GM21360 (cell line): ENCODE results near the gene SUPT5H.

ENCODE experiments used
- ATAC-seq: cut with Tn5 transposase; IDR thresholded peaks from one replicate; pipeline ENCODE4 v1.9.1; 2021; ENCODE audit warnings: mild to moderate bottlenecking, moderate library complexity; ENCODE audit not compliant: unreplicated experiment

SUPT5H gene

GRCh38 chr19:39518458-39518857 is 73.1 kb downstream of the SUPT5H start:
- no peak for ATAC-seq

- no peak for ATAC-seq
Observed at GRCh38 chr19:39518975-39519374, 73.6 kb downstream of the SUPT5H start.

- ATAC-seq, result no peak
Observed at GRCh38 chr19:39520541-39521484, 75.4 kb downstream of the SUPT5H start.

GRCh38 chr19:39524495-39524894 is 79.1 kb downstream of the SUPT5H start:
- ATAC-seq, result no peak

GRCh38 chr19:39525205-39525604 is 79.8 kb downstream of the SUPT5H start:
- no peak for ATAC-seq
